Skin epidermis (tissue), 12 donors: ENCODE measurements around the gene PAPSS2.
"Not testable (repeated sequence)": the region's sequence is repeated elsewhere in the genome, so short reads cannot be mapped to it uniquely, and the experiment has no call there.

Experiments used
- H3K27ac ChIP-seq, 21 experiments: fragments of 200-600 bp; sonication (generic) in 11 of 21; one replicate each; pipeline ENCODE4 v1.5.0; 2020; ENCODE audit warnings: mild to moderate bottlenecking in 3 of 21, inconsistent platforms in 2 of 21, moderate library complexity in 2 of 21
- H3K4me3 ChIP-seq, 7 experiments: fragments of 200-600 bp; sonication (generic) in 2 of 7; one replicate each; pipeline ENCODE4 v1.5.0; 2020; ENCODE audit warnings: inconsistent platforms in 2 of 7, mild to moderate bottlenecking in 2 of 7, moderate library complexity in 1 of 7

Gene PAPSS2

GRCh38 chr10:87734987-87735827 is 75.5 kb downstream of the PAPSS2 start:
- no peak overlapping the region for H3K27ac ChIP-seq
- no peak overlapping the region for H3K4me3 ChIP-seq

GRCh38 chr10:87738253-87738652 is 78.6 kb downstream of the PAPSS2 start:
- not testable (repeated sequence) for H3K4me3 ChIP-seq, H3K27ac ChIP-seq

- H3K4me3 ChIP-seq, result no peak overlapping the region
- no peak overlapping the region for H3K27ac ChIP-seq
These were observed 80.0 kb downstream of the PAPSS2 start for GRCh38 chr10:87739703-87740102.

- Histone ChIP-seq H3K4me3 (no peak overlapping the region), H3K27ac (no peak overlapping the region)
These were observed 80.6 kb downstream of the PAPSS2 start for GRCh38 chr10:87740254-87740655.

- not testable (repeated sequence) for H3K27ac ChIP-seq, H3K4me3 ChIP-seq
These were observed 83.4 kb downstream of the PAPSS2 start for GRCh38 chr10:87742992-87743610.

- no peak overlapping the region for H3K4me3 ChIP-seq
- H3K27ac ChIP-seq, result no peak overlapping the region
These were observed 84.9 kb downstream of the PAPSS2 start for GRCh38 chr10:87744606-87745005.

- no peak overlapping the region for H3K27ac ChIP-seq
- no peak overlapping the region for H3K4me3 ChIP-seq
These were observed 87.2 kb downstream of the PAPSS2 start for GRCh38 chr10:87746911-87747310.

GRCh38 chr10:87748244-87748643 is 88.6 kb downstream of the PAPSS2 start:
- H3K4me3 ChIP-seq, H3K27ac ChIP-seq: not testable (repeated sequence)

GRCh38 chr10:87750001-87750671 is 90.5 kb downstream of the PAPSS2 start:
- Histone ChIP-seq H3K27ac (peak overlapping the region in 1 of 21 experiments; percentile 36), H3K4me3 (no peak overlapping the region)

- Histone ChIP-seq H3K4me3 (no peak overlapping the region), H3K27ac (peak overlapping the region in 1 of 21 experiments; percentile 36)
These were observed 91.1 kb downstream of the PAPSS2 start for GRCh38 chr10:87750817-87751216.

- Histone ChIP-seq H3K4me3 (no peak overlapping the region), H3K27ac (no peak overlapping the region)
These were observed 91.6 kb downstream of the PAPSS2 start for GRCh38 chr10:87751274-87751673.

- H3K27ac ChIP-seq, result no peak overlapping the region
- no peak overlapping the region for H3K4me3 ChIP-seq
These were observed 92.9 kb downstream of the PAPSS2 start for GRCh38 chr10:87752566-87752965.

GRCh38 chr10:87753995-87754866 is 94.6 kb downstream of the PAPSS2 start:
- Histone ChIP-seq H3K4me3 (no peak overlapping the region), H3K27ac (no peak overlapping the region)

- Histone ChIP-seq H3K4me3 (no peak overlapping the region), H3K27ac (no peak overlapping the region)
These were observed 98.0 kb downstream of the PAPSS2 start for GRCh38 chr10:87757685-87758084.

GRCh38 chr10:87759551-87759950 is 99.9 kb downstream of the PAPSS2 start:
- H3K27ac ChIP-seq, result no peak overlapping the region
- no peak overlapping the region for H3K4me3 ChIP-seq

- H3K27ac ChIP-seq, result no peak overlapping the region
These were observed 100.7 kb downstream of the PAPSS2 start for GRCh38 chr10:87760195-87760905.

GRCh38 chr10:87761153-87761552 is 101.5 kb downstream of the PAPSS2 start:
- peak overlapping the region in 1 of 21 experiments; percentile 22 for H3K27ac ChIP-seq
- no peak overlapping the region for H3K4me3 ChIP-seq

More at GRCh38 chr10:87760195-87760905, 100.7 kb downstream of the PAPSS2 start:
- H3K4me3 ChIP-seq, result no peak overlapping the region

- Histone ChIP-seq H3K4me3 (no peak overlapping the region), H3K27ac (no peak overlapping the region)
These were observed 102.2 kb downstream of the PAPSS2 start for GRCh38 chr10:87761892-87762291.
